B cell (primary cell): ENCODE results near the gene TSFM.

Source experiments
- CTCF ChIP-seq: fragments of 200-600 bp; IDR thresholded peaks from one replicate; pipeline ENCODE4 v1.8.0; 2022; ENCODE audit warnings: antibody characterized with exemption, mild to moderate bottlenecking
- EZH2 ChIP-seq: IDR thresholded peaks from 2 replicates; pipeline ENCODE4 v1.6.1; 2012; ENCODE audit warnings: borderline replicate concordance, low read depth, mild to moderate bottlenecking, moderate library complexity, low read length; ENCODE audit not compliant: insufficient read depth, poor library complexity, severe bottlenecking

- no peak for TF ChIP-seq EZH2
- no peak for TF ChIP-seq CTCF
Measured at GRCh38 chr12:57777911-57778310, 4.7 kb upstream of the TSFM start.
